Activated naive CD4-positive, alpha-beta T cell treated with anti-CD3 and anti-CD28 coated beads, Interleukin-2, amount 50 U/mL, for 24 hours (primary cell): Measurements from ENCODE around the gene PLCXD3.
"Not testable (repeated sequence)": the region's sequence is repeated elsewhere in the genome, so short reads cannot be mapped to it uniquely, and the experiment has no call there.

Experiments
- H3K27ac Mint-ChIP-seq: one replicate; pipeline ENCODE4 v1.8.0; 2021; ENCODE audit warnings: mild to moderate bottlenecking, mixed read lengths
- H3K27me3 Mint-ChIP-seq: one replicate; pipeline ENCODE4 v1.8.0; 2021; ENCODE audit warnings: mixed read lengths
- H3K36me3 Mint-ChIP-seq: one replicate; pipeline ENCODE4 v1.8.0; 2021; ENCODE audit warnings: mixed read lengths
- H3K4me1 Mint-ChIP-seq: one replicate; pipeline ENCODE4 v1.8.0; 2021; ENCODE audit warnings: mixed read lengths
- H3K4me3 Mint-ChIP-seq: one replicate; pipeline ENCODE4 v1.8.0; 2021; ENCODE audit warnings: mild to moderate bottlenecking, mixed read lengths
- H3K9me3 Mint-ChIP-seq: one replicate; pipeline ENCODE4 v1.8.0; 2021; ENCODE audit warnings: mixed read lengths

The PLCXD3 gene

GRCh38 chr5:41508696-41509398 lies 1.6 kb downstream of the PLCXD3 start:
- Mint-ChIP-seq H3K36me3 (no peaks in the 10 kb centered on the region), H3K27ac (no peak overlapping the region), H3K4me1 (no peaks in the 10 kb centered on the region), H3K27me3 (peaks cover 28% of the 10 kb centered on the region), H3K4me3 (no peak overlapping the region), H3K9me3 (no peaks in the 10 kb centered on the region)

GRCh38 chr5:41508186-41508585 lies 2.2 kb downstream of the PLCXD3 start:
- Mint-ChIP-seq H3K9me3 (no peaks in the 10 kb centered on the region), H3K4me3 (no peak overlapping the region), H3K4me1 (no peaks in the 10 kb centered on the region), H3K27me3 (peaks cover 28% of the 10 kb centered on the region), H3K27ac (no peak overlapping the region), H3K36me3 (no peaks in the 10 kb centered on the region)

DNA sequence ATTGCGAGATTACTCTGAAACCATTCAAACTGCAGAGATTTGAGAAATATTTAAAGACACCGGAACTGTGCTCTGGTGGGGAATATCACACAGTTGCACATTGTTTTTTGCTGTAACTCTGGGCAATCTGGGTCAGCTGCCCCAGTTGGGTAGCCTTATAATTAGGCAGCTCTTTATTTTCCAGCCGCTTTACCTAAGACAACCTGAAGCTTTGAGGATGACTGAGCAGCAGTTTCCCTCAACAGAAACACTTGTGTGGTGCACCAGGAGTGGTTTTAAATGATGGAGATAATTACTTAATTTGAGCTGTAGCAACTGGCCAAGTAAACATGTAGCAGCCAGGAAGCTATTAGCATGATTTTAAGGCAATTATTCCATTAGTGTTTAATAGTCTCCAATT lies 2.9 kb downstream of the PLCXD3 start:
- Mint-ChIP-seq H3K27ac (no peak overlapping the region), H3K27me3 (peaks cover 28% of the 10 kb centered on the region), H3K4me1 (no peaks in the 10 kb centered on the region), H3K4me3 (no peak overlapping the region), H3K9me3 (no peaks in the 10 kb centered on the region), H3K36me3 (no peaks in the 10 kb centered on the region)

GRCh38 chr5:41503860-41504259 lies 6.5 kb downstream of the PLCXD3 start:
- peaks cover 6% of the 10 kb centered on the region for H3K27me3 Mint-ChIP-seq
- no peak overlapping the region for H3K4me3 Mint-ChIP-seq
- H3K9me3 Mint-ChIP-seq, result peaks cover 20% of the 10 kb centered on the region
- H3K36me3 Mint-ChIP-seq, result no peaks in the 10 kb centered on the region
- H3K4me1 Mint-ChIP-seq, result no peaks in the 10 kb centered on the region
- no peak overlapping the region for H3K27ac Mint-ChIP-seq

DNA sequence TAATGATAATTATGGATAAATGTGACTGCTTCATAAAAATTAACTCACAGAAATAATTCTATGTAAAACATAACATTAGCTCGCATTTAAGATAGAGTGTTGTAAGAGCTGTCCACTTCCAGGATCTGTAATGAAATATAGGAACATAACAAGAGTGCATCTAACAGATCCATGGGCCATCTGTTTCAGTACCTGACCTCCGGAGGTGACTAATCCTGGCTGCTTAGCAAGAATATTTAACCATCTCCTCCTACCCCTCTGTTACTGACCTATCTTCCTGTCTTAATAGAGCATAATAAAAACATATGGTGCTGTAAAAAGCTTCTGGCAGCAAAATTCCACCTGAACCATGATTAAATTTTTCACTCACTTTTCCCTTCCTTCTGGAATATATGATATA lies 7.1 kb downstream of the PLCXD3 start:
- H3K27ac Mint-ChIP-seq, result no peak overlapping the region
- H3K27me3 Mint-ChIP-seq, result peaks cover 4% of the 10 kb centered on the region
- H3K9me3 Mint-ChIP-seq, result peaks cover 22% of the 10 kb centered on the region
- H3K36me3 Mint-ChIP-seq, result no peaks in the 10 kb centered on the region
- no peak overlapping the region for H3K4me3 Mint-ChIP-seq
- H3K4me1 Mint-ChIP-seq, result no peaks in the 10 kb centered on the region

GRCh38 chr5:41493490-41494126 lies 16.8 kb downstream of the PLCXD3 start:
- not testable (repeated sequence) for H3K4me1 Mint-ChIP-seq, H3K27ac Mint-ChIP-seq, H3K36me3 Mint-ChIP-seq, H3K4me3 Mint-ChIP-seq, H3K27me3 Mint-ChIP-seq
- peaks cover 19% of the 10 kb centered on the region for H3K9me3 Mint-ChIP-seq

DNA sequence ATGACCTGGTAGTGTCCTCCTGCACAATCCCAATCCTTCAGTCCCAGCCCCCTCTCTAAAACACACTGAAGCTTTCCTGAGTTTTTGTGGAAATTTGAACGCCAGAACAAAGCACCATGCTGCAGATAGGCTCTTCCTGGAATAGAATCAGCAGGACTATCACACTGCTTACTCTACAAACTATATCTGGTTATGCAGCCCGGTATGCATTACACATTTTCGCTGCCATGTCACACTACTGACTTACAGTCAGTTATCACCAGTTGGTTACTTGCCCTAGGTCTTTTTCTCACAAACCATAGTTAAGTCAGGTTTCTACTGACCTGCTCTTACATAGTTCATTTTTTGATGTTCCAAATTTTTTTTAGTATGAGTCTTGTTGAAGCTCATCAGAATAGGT lies 24.9 kb downstream of the PLCXD3 start:
- Mint-ChIP-seq H3K9me3 (no peaks in the 10 kb centered on the region), H3K4me3 (no peak overlapping the region), H3K27ac (no peak overlapping the region), H3K27me3 (no peaks in the 10 kb centered on the region), H3K36me3 (no peaks in the 10 kb centered on the region), H3K4me1 (no peaks in the 10 kb centered on the region)

- no peak overlapping the region for H3K27ac Mint-ChIP-seq
Measured at GRCh38 chr5:41482715-41483114, 27.7 kb downstream of the PLCXD3 start.

GRCh38 chr5:41482173-41482572 lies 28.2 kb downstream of the PLCXD3 start:
- no peak overlapping the region for H3K27ac Mint-ChIP-seq
- H3K4me3 Mint-ChIP-seq, result no peak overlapping the region
- H3K36me3 Mint-ChIP-seq, result no peaks in the 10 kb centered on the region
- H3K27me3 Mint-ChIP-seq, result no peaks in the 10 kb centered on the region
- H3K9me3 Mint-ChIP-seq, result peaks cover 5% of the 10 kb centered on the region
- H3K4me1 Mint-ChIP-seq, result no peaks in the 10 kb centered on the region

More at GRCh38 chr5:41482715-41483114, 27.7 kb downstream of the PLCXD3 start:
- Mint-ChIP-seq H3K9me3 (no peaks in the 10 kb centered on the region), H3K36me3 (no peaks in the 10 kb centered on the region), H3K4me1 (no peaks in the 10 kb centered on the region), H3K27me3 (no peaks in the 10 kb centered on the region), H3K4me3 (no peak overlapping the region)

GRCh38 chr5:41471571-41472208 lies 38.7 kb downstream of the PLCXD3 start:
- not testable (repeated sequence) for H3K36me3 Mint-ChIP-seq, H3K27me3 Mint-ChIP-seq, H3K4me1 Mint-ChIP-seq, H3K4me3 Mint-ChIP-seq, H3K27ac Mint-ChIP-seq
- peaks cover 17% of the 10 kb centered on the region for H3K9me3 Mint-ChIP-seq

GRCh38 chr5:41465493-41466171 lies 44.8 kb downstream of the PLCXD3 start:
- Mint-ChIP-seq H3K4me3 (no peak overlapping the region), H3K4me1 (no peaks in the 10 kb centered on the region), H3K9me3 (peaks cover 11% of the 10 kb centered on the region), H3K36me3 (no peaks in the 10 kb centered on the region), H3K27me3 (peaks cover 1% of the 10 kb centered on the region), H3K27ac (no peak overlapping the region)

DNA sequence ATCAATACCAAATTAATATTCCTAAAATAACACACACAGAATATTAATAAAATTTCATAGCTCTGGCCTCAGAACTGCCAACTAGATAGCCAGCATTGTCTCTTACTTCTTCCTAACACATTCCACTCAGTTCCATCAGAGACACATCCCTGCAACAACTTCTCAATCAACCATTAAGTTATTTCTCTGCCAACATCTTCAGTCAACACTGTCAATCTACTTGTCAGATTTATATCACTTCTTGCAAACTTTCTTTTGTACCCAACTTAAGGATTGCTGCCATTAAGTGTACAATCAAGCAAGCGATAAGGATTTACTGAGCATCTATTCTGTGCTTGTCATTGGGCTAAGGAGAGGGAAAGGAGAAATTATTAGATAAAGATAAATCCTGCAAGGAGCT lies 50.8 kb downstream of the PLCXD3 start:
- Mint-ChIP-seq H3K27me3 (no peaks in the 10 kb centered on the region), H3K27ac (no peak overlapping the region), H3K4me3 (no peak overlapping the region), H3K4me1 (no peaks in the 10 kb centered on the region), H3K36me3 (no peaks in the 10 kb centered on the region), H3K9me3 (no peaks in the 10 kb centered on the region)

GRCh38 chr5:41457094-41457493 lies 53.3 kb downstream of the PLCXD3 start:
- H3K36me3 Mint-ChIP-seq, result no peaks in the 10 kb centered on the region

DNA sequence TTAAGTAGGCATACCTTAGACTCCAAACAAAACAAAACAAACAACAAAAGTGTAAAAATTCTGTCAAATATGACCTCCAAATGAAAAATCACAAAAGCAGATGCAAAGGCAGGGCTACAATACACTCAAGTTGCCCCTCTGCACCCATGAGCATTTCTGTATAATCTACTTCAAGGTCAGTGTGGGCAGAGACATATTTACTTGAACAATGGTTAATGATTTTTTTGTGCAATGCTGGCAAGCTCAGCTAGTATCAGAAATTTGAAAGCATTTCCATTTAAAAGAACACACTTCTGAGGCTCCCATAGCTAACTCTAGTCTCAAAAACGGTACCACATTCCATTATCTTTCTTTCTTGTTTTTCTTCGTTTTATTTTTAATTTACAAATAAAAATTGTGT lies 57.9 kb downstream of the PLCXD3 start:
- H3K27me3 Mint-ChIP-seq, result no peaks in the 10 kb centered on the region
- H3K36me3 Mint-ChIP-seq, result no peaks in the 10 kb centered on the region
- no peak overlapping the region for H3K27ac Mint-ChIP-seq
- H3K4me1 Mint-ChIP-seq, result no peaks in the 10 kb centered on the region
- H3K4me3 Mint-ChIP-seq, result no peak overlapping the region
- no peaks in the 10 kb centered on the region for H3K9me3 Mint-ChIP-seq

More at GRCh38 chr5:41457094-41457493, 53.3 kb downstream of the PLCXD3 start:
- no peak overlapping the region for H3K27ac Mint-ChIP-seq
- no peaks in the 10 kb centered on the region for H3K9me3 Mint-ChIP-seq
- H3K4me3 Mint-ChIP-seq, result no peak overlapping the region
- no peaks in the 10 kb centered on the region for H3K4me1 Mint-ChIP-seq
- no peaks in the 10 kb centered on the region for H3K27me3 Mint-ChIP-seq

DNA sequence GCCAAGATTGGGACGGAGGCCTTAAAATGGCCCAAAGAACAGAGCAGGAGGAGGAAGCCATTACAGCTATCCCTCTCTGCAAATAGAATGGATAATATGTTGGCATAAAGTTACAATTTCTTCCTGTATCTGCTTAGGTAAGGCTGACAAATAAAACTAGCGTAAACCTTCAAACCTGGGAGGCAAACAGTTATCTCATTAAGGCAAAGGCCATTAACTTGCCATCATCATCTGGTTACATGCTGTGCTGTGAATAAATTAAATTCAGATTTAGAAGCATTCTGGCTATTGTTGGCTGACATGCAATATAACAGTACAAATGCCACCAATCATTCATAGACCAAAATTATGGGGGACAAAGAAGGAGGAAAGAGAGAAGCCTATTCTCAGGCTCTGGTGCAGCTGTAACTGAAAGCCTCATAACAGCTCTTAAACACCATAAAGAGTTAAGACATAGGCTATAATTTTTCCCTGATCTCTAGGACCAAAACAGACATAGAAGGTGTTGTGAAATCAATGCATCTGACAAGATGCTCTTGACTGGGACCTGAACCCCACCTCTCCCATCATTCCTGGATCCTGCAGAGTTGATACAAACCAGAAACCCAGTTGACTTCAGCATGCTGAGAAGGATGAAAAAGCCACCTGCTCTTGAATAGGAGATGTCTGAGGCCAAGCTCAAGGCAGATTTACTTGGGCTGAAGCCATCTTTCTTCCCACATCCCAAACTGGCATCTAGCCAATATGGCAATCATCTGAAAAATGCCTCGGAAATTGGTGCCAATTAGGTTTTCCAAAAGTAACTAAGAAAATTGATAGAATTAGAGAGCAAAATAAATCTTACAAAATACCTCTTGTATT lies 62.5 kb downstream of the PLCXD3 start:
- Mint-ChIP-seq H3K4me1 (no peaks in the 10 kb centered on the region), H3K36me3 (no peaks in the 10 kb centered on the region), H3K27ac (no peak overlapping the region), H3K9me3 (peaks cover 10% of the 10 kb centered on the region), H3K27me3 (no peaks in the 10 kb centered on the region), H3K4me3 (no peak overlapping the region)
